ENCODE results near the gene BAHCC1.

DNA sequence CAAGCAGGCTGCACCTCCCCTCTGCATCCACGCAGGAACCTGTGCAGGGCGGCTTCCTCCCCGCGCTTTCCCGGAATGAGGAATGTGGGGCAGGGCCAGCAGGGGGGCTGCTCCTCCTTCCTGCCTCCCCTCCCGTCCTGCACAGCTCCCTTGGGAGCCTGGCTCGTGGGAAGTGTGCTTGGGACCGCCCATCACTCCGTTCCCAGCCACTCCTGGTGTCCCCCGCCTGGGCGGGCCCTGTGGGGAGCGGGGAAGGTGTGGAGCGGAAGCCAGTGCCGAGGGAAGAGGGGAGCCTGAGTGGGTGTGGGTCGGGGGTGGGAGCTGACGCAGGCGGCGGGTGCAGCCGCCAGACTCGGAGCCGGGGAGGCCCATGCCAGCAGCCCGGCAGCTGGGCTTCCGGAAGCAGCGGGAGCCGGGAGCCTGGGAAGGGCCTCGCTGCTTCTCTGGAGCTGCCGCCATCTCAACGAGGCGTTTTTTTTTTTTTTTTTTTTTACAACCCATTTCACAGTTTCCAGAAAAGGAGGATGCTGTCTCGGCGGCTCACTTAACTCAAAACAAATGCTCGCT, 24.1 kb downstream of the BAHCC1 start:
- TF ChIP-seq, protein P1, sequence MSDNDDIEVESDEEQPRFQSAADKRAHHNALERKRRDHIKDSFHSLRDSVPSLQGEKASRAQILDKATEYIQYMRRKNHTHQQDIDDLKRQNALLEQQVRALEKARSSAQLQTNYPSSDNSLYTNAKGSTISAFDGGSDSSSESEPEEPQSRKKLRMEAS (IDR thresholded peaks at IDR 0.05; ENCODE audit: low read depth, low read length), result no peak
- TF ChIP-seq FOS (IDR thresholded peaks at IDR 0.05; ENCODE audit: borderline replicate concordance, extremely low read depth, insufficient read length) (no peak), POLR2AphosphoS5 (IDR thresholded peaks at IDR 0.05; ENCODE audit: low read length) (no peak), GABPA (IDR thresholded peaks at IDR 0.05; ENCODE audit: low read depth) (no peak), SP1 (IDR thresholded peaks at IDR 0.05; ENCODE audit: low read depth, low read length) (no peak), FOXM1 (IDR thresholded peaks at IDR 0.05; ENCODE audit: low read depth, low read length) (no peak), NFYA (IDR thresholded peaks at IDR 0.05; ENCODE audit: borderline replicate concordance, low read depth, low read length) (no peak), POLR2A (IDR thresholded peaks at IDR 0.05; ENCODE audit: low read depth, low read length) (no peak), NFYB (IDR thresholded peaks at IDR 0.05; ENCODE audit: insufficient read depth, low read depth, low read length) (no peak), MXI1 (IDR thresholded peaks at IDR 0.05; ENCODE audit: low read depth, low read length) (no peak)
- TF ChIP-seq, protein P2, sequence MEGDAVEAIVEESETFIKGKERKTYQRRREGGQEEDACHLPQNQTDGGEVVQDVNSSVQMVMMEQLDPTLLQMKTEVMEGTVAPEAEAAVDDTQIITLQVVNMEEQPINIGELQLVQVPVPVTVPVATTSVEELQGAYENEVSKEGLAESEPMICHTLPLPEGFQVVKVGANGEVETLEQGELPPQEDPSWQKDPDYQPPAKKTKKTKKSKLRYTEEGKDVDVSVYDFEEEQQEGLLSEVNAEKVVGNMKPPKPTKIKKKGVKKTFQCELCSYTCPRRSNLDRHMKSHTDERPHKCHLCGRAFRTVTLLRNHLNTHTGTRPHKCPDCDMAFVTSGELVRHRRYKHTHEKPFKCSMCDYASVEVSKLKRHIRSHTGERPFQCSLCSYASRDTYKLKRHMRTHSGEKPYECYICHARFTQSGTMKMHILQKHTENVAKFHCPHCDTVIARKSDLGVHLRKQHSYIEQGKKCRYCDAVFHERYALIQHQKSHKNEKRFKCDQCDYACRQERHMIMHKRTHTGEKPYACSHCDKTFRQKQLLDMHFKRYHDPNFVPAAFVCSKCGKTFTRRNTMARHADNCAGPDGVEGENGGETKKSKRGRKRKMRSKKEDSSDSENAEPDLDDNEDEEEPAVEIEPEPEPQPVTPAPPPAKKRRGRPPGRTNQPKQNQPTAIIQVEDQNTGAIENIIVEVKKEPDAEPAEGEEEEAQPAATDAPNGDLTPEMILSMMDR (IDR thresholded peaks at IDR 0.05 in 2 of 3, conservative IDR thresholded peaks at IDR 0.05 in 1 of 3; ENCODE audit: control insufficient read depth in 2 of 3, extremely low read depth in 1 of 3, insufficient read depth in 1 of 3, low read depth in 3 of 3, low read length in 3 of 3), result no peak
- TF ChIP-seq, protein P3, sequence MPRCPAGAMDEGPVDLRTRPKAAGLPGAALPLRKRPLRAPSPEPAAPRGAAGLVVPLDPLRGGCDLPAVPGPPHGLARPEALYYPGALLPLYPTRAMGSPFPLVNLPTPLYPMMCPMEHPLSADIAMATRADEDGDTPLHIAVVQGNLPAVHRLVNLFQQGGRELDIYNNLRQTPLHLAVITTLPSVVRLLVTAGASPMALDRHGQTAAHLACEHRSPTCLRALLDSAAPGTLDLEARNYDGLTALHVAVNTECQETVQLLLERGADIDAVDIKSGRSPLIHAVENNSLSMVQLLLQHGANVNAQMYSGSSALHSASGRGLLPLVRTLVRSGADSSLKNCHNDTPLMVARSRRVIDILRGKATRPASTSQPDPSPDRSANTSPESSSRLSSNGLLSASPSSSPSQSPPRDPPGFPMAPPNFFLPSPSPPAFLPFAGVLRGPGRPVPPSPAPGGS (IDR thresholded peaks at IDR 0.05; ENCODE audit: borderline replicate concordance, insufficient read depth, low read depth, low read length, poor library complexity, severe bottlenecking), result no peak
